ENCODE results near the gene SZT2. TPM values are rescaled to one million over a fixed set of nuclear protein-coding genes. Genes with fewer than 3 reads are reported as not detected.
"Not testable (repeated sequence)": the region's sequence is repeated elsewhere in the genome, so short reads cannot be mapped to it uniquely, and the experiment has no call there.

The SZT2 gene
- polyA plus RNA-seq, 6 donors from 2014 or later: 0.77 to 11.6 (median 6.3) TPM

GRCh38 chr1:43382027-43382779 lies 7.5 kb upstream of the SZT2 start:
- Mint-ChIP-seq H3K36me3 (peaks cover 29 to 30% of the 10 kb centered on the region in 2 donors), H3K4me1 (peaks cover 8 to 17% (median 10%) of the 10 kb centered on the region in 3 donors), H3K9me3 (no peaks in the 10 kb centered on the region), H3K27me3 (no peaks in the 10 kb centered on the region), H3K27ac (peak overlapping the region in 3 of 6 donors; percentile 46 to 70 (median 67)), H3K4me3 (no peak overlapping the region)
- DNase-seq: no peak
- no peak for ATAC-seq (ENCODE audit: low read depth in 2 of 2)

- peaks cover 30 to 31% of the 10 kb centered on the region in 2 donors for H3K36me3 Mint-ChIP-seq
- no peaks in the 10 kb centered on the region for H3K9me3 Mint-ChIP-seq
- peak overlapping the region in 1 of 8 donors; percentile 16 for H3K4me3 Mint-ChIP-seq
- no peaks in the 10 kb centered on the region for H3K27me3 Mint-ChIP-seq
- ATAC-seq (ENCODE audit: low read depth in 2 of 2): no peak
- H3K27ac Mint-ChIP-seq: peak overlapping the region in 3 of 6 donors; percentile 27 to 74 (median 74)
- no peak for DNase-seq
- H3K4me1 Mint-ChIP-seq: peaks cover 18 to 20% (median 20%) of the 10 kb centered on the region in 3 donors
Observed at GRCh38 chr1:43383449-43383848, 6.2 kb upstream of the SZT2 start.

- no peaks in the 10 kb centered on the region for H3K9me3 Mint-ChIP-seq
- no peak for DNase-seq
- no peaks in the 10 kb centered on the region for H3K27me3 Mint-ChIP-seq
- H3K36me3 Mint-ChIP-seq: peaks cover 22 to 24% of the 10 kb centered on the region in 2 donors
- peak overlapping the region in 1 of 6 donors; percentile 94 for H3K27ac Mint-ChIP-seq
- no peak for ATAC-seq (ENCODE audit: low read depth in 2 of 2)
- H3K4me3 Mint-ChIP-seq: peak overlapping the region in 2 of 8 donors; percentile 25 to 99
- peaks cover 27 to 36% (median 32%) of the 10 kb centered on the region in 3 donors for H3K4me1 Mint-ChIP-seq
Observed at GRCh38 chr1:43386676-43387075, 3.0 kb upstream of the SZT2 start.

- H3K27ac Mint-ChIP-seq: peak overlapping the region in 3 of 6 donors; percentile 51 to 96 (median 89)
- H3K4me3 Mint-ChIP-seq: peak overlapping the region; percentile 98 to 100 (median 100)
- H3K27me3 Mint-ChIP-seq: no peaks in the 10 kb centered on the region
- DNase-seq (no peak), ATAC-seq (ENCODE audit: low read depth in 2 of 2) (no peak)
- H3K9me3 Mint-ChIP-seq: no peaks in the 10 kb centered on the region
- H3K4me1 Mint-ChIP-seq: peaks cover 32 to 41% (median 39%) of the 10 kb centered on the region in 3 donors
- H3K36me3 Mint-ChIP-seq: peaks cover 14 to 21% of the 10 kb centered on the region in 2 donors
Observed at GRCh38 chr1:43387976-43388599, 1.6 kb upstream of the SZT2 start.

GRCh38 chr1:43388613-43389012 lies 1.1 kb upstream of the SZT2 start:
- ATAC-seq (ENCODE audit: low read depth in 2 of 2) (no peak), DNase-seq (no peak)
- H3K9me3 Mint-ChIP-seq: no peaks in the 10 kb centered on the region
- H3K4me1 Mint-ChIP-seq: peaks cover 32 to 46% (median 45%) of the 10 kb centered on the region in 3 donors
- no peaks in the 10 kb centered on the region for H3K27me3 Mint-ChIP-seq
- peak overlapping the region; percentile 98 to 100 (median 100) for H3K4me3 Mint-ChIP-seq
- H3K36me3 Mint-ChIP-seq: peaks cover 11 to 16% of the 10 kb centered on the region in 2 donors
- H3K27ac Mint-ChIP-seq: peak overlapping the region in 3 of 6 donors; percentile 36 to 96 (median 89)

- DNase-seq: no peak
- no peak for ATAC-seq (ENCODE audit: low read depth in 2 of 2)
- Mint-ChIP-seq H3K27me3 (no peaks in the 10 kb centered on the region), H3K4me1 (peaks cover 42 to 60% (median 49%) of the 10 kb centered on the region in 3 donors), H3K4me3 (peak overlapping the region in 2 of 8 donors; percentile 4 to 62), H3K9me3 (no peaks in the 10 kb centered on the region), H3K36me3 (no peaks in the 10 kb centered on the region), H3K27ac (no peak overlapping the region)
Observed at GRCh38 chr1:43392702-43393101, 3.0 kb downstream of the SZT2 start.

- Mint-ChIP-seq H3K4me3 (no peak overlapping the region), H3K27ac (no peak overlapping the region), H3K4me1 (peaks cover 24 to 37% (median 29%) of the 10 kb centered on the region in 3 donors), H3K27me3 (no peaks in the 10 kb centered on the region), H3K36me3 (no peaks in the 10 kb centered on the region), H3K9me3 (no peaks in the 10 kb centered on the region)
- DNase-seq: no peak
- no peak for ATAC-seq (ENCODE audit: low read depth in 2 of 2)
Observed at GRCh38 chr1:43395523-43395922, 5.8 kb downstream of the SZT2 start.

- H3K27ac Mint-ChIP-seq: no peak overlapping the region
- H3K4me1 Mint-ChIP-seq: peaks cover 19 to 34% (median 26%) of the 10 kb centered on the region in 3 donors
- no peak for DNase-seq
- no peaks in the 10 kb centered on the region for H3K27me3 Mint-ChIP-seq
- no peaks in the 10 kb centered on the region for H3K9me3 Mint-ChIP-seq
- ATAC-seq (ENCODE audit: low read depth in 2 of 2): no peak
- H3K36me3 Mint-ChIP-seq: no peaks in the 10 kb centered on the region
- H3K4me3 Mint-ChIP-seq: no peak overlapping the region
Observed at GRCh38 chr1:43396059-43396458, 6.4 kb downstream of the SZT2 start.

- H3K9me3 Mint-ChIP-seq: no peaks in the 10 kb centered on the region
- no peak overlapping the region for H3K4me3 Mint-ChIP-seq
- no peaks in the 10 kb centered on the region for H3K27me3 Mint-ChIP-seq
- DNase-seq (no peak), ATAC-seq (ENCODE audit: low read depth in 2 of 2) (no peak)
- peaks cover under 1 to 3% of the 10 kb centered on the region in 2 donors for H3K36me3 Mint-ChIP-seq
- peak overlapping the region in 1 of 6 donors; percentile 51 for H3K27ac Mint-ChIP-seq
- H3K4me1 Mint-ChIP-seq: peaks cover 14 to 38% (median 32%) of the 10 kb centered on the region in 3 donors
Observed at GRCh38 chr1:43398227-43398626, 8.5 kb downstream of the SZT2 start.

- not testable (repeated sequence) for ATAC-seq (ENCODE audit: low read depth in 2 of 2); H3K4me3 Mint-ChIP-seq; DNase-seq; H3K27me3 Mint-ChIP-seq; H3K9me3 Mint-ChIP-seq
- Mint-ChIP-seq H3K36me3 (peaks cover 13 to 16% of the 10 kb centered on the region in 2 donors), H3K27ac (peak overlapping the region in 1 of 6 donors; percentile 76), H3K4me1 (peaks cover 4 to 29% (median 29%) of the 10 kb centered on the region in 3 donors)
Observed at GRCh38 chr1:43400441-43400840, 10.7 kb downstream of the SZT2 start.

GRCh38 chr1:43402089-43402865 lies 12.6 kb downstream of the SZT2 start:
- Mint-ChIP-seq H3K4me3 (no peak overlapping the region), H3K36me3 (peaks cover 22 to 34% of the 10 kb centered on the region in 2 donors), H3K4me1 (peaks cover 4 to 22% (median 17%) of the 10 kb centered on the region in 3 donors), H3K27me3 (no peaks in the 10 kb centered on the region), H3K27ac (peak overlapping the region in 3 of 6 donors; percentile 10 to 85 (median 52)), H3K9me3 (no peaks in the 10 kb centered on the region)
- no peak for DNase-seq
- ATAC-seq (ENCODE audit: low read depth in 2 of 2): no peak

GRCh38 chr1:43404353-43404752 lies 14.7 kb downstream of the SZT2 start:
- H3K4me3 Mint-ChIP-seq: no peak overlapping the region
- no peak for DNase-seq

GRCh38 chr1:43405219-43405875 lies 15.6 kb downstream of the SZT2 start:
- Mint-ChIP-seq H3K36me3 (peaks cover 30 to 44% of the 10 kb centered on the region in 2 donors), H3K4me1 (peaks cover 4 to 20% (median 17%) of the 10 kb centered on the region in 3 donors)

More at GRCh38 chr1:43404353-43404752, 14.7 kb downstream of the SZT2 start:
- Mint-ChIP-seq H3K4me1 (peaks cover 4 to 20% (median 17%) of the 10 kb centered on the region in 3 donors), H3K27me3 (no peaks in the 10 kb centered on the region), H3K9me3 (no peaks in the 10 kb centered on the region), H3K36me3 (peaks cover 29 to 42% of the 10 kb centered on the region in 2 donors), H3K27ac (peak overlapping the region in 2 of 6 donors; percentile 36 to 58)
- ATAC-seq (ENCODE audit: low read depth in 2 of 2): no peak

More at GRCh38 chr1:43405219-43405875, 15.6 kb downstream of the SZT2 start:
- Mint-ChIP-seq H3K9me3 (no peaks in the 10 kb centered on the region), H3K27me3 (no peaks in the 10 kb centered on the region), H3K27ac (peak overlapping the region in 1 of 6 donors; percentile 57), H3K4me3 (no peak overlapping the region)
- no peak for DNase-seq
- ATAC-seq (ENCODE audit: low read depth in 2 of 2): no peak
